Lower leg skin (tissue), 4 donors: ENCODE results near the gene MSI1. TPM values are rescaled to one million over a fixed set of nuclear protein-coding genes. Genes with fewer than 3 reads are reported as not detected.

Source experiments
- DNase-seq, 2 donors: peaks; one replicate each; pipeline ENCODE4 v3.0.0-alpha.2; 2019; ENCODE audit warnings: low spot score in 2 of 2
- H3K4me3 ChIP-seq: fragments of 200-600 bp; sonication (generic); 2 replicates; pipeline ENCODE4 v1.5.1; 2017; ENCODE audit warnings: mild to moderate bottlenecking, low read depth; ENCODE audit not compliant: poor library complexity, severe bottlenecking
- POLR2A ChIP-seq, 2 donors: fragments of 450-650 bp; IDR thresholded peaks; one replicate each; pipeline ENCODE4 v1.6.1; 2016 to 2017; ENCODE audit warnings: antibody characterized with exemption in 2 of 2, mild to moderate bottlenecking in 1 of 2, moderate library complexity in 1 of 2
- WGBS, 2 donors: methylation state at CpG; one replicate each; pipeline ENCODE4 v1.1.5; 2018; 5-methylcytosine and 5-hydroxymethylcytosine counted together
- intact Hi-C: fragments of 100-400 bp; cut with DNase I; formaldehyde crosslinking; loops from one replicate; pipeline ENCODE4 v1.15.0; 2023; ENCODE audit warnings: low total_unique reads
- total RNA-seq, 4 donors: library from RNA; depleted of rRNA; stranded (reverse); fragments of >200 nt; gene quantifications; one replicate each; pipeline ENCODE4 v1.1.0, GENCODE V29; 2016
- TF ChIP-seq, protein P1 (sequence below), 3 donors: fragments of 450-650 bp; IDR thresholded peaks; one replicate each; pipeline ENCODE4 v1.5.1; 2016; ENCODE audit warnings: antibody characterized with exemption in 3 of 3, mild to moderate bottlenecking in 3 of 3, moderate library complexity in 2 of 3

MSI1 gene
- total RNA-seq, 4 donors from 2014 or later, result 0.07 to 0.39 TPM; not detected in 2

DNA sequence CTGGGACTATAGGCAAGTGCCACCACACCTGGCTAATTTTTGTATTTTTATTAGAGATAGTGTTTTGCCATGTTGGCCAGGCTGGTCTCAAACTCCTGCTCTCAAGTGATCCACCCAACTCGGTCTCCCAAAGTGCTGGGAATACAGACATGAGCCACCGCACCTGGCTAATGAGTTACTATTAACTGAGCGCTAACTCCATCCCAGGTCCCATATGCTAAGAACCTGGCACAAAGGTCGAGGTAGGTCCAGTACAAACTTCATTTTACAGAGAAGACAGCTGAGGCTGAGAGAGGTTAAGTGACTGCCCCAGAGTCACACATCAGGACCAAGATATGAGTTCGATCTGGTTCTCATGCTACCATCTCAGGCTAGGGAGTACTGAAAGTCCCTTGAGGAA, 36.9 kb downstream of the MSI1 start:
- WGBS, 2 donors, result 87 to 89% methylated on average over 5 of the region's 5 CpGs
- no peak for TF ChIP-seq POLR2A (IDR thresholded peaks at IDR 0.05)
- TF ChIP-seq, protein P1, sequence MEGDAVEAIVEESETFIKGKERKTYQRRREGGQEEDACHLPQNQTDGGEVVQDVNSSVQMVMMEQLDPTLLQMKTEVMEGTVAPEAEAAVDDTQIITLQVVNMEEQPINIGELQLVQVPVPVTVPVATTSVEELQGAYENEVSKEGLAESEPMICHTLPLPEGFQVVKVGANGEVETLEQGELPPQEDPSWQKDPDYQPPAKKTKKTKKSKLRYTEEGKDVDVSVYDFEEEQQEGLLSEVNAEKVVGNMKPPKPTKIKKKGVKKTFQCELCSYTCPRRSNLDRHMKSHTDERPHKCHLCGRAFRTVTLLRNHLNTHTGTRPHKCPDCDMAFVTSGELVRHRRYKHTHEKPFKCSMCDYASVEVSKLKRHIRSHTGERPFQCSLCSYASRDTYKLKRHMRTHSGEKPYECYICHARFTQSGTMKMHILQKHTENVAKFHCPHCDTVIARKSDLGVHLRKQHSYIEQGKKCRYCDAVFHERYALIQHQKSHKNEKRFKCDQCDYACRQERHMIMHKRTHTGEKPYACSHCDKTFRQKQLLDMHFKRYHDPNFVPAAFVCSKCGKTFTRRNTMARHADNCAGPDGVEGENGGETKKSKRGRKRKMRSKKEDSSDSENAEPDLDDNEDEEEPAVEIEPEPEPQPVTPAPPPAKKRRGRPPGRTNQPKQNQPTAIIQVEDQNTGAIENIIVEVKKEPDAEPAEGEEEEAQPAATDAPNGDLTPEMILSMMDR (IDR thresholded peaks at IDR 0.05), result no peak
- no peak overlapping the region for H3K4me3 ChIP-seq
- no peak for DNase-seq
- intact Hi-C loops, result no loop called here

DNA sequence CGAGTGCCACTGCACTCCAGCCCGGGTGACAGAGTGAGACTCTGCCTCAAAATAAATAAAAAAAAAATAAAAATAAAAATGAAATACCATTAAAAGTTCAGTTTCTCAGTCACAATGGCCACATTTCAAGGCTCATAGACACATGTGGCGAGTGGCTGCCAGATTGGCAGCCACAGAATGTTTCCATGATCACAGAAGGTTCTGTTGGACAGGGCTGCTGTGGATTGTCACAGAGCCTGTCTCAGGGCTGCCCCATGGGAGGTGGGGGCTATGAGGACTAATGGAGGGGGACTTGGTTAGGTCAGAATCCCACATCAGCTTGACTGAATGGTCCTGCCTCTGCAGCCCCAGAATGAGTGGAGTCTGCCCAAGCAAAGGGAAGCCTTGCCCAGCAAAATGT, 37.6 kb downstream of the MSI1 start:
- no peak for TF ChIP-seq POLR2A (IDR thresholded peaks at IDR 0.05)
- TF ChIP-seq, protein P1 (IDR thresholded peaks at IDR 0.05), result no peak
- intact Hi-C loops, result no loop called here
- WGBS, 2 donors, result 44 to 51% methylated on average over 3 of the region's 3 CpGs
- no peak for DNase-seq
- no peak overlapping the region for H3K4me3 ChIP-seq

DNA sequence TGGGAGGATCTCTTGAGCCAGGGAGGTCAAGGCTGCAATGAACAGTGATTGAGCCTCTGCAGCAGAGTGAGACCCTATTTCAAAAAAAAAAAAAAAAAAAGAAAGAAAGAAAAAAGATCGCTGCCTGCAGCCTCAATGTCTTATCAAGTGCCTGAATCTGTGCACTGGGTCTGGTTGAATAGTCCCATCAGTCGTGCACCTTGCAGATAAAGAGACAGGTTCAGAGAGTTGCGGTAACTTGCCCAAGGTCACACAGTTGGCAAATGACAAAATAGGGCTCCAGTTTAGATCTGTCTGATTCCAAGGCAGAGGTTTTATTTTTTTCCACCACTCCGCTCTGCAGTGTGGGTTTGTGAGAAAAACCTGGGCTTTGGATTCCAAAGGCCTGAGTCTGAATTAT, 40.7 kb downstream of the MSI1 start:
- no peak overlapping the region for H3K4me3 ChIP-seq
- WGBS, 2 donors, result 70 to 74% methylated on average over 4 of the region's 4 CpGs
- TF ChIP-seq, protein P1 (IDR thresholded peaks at IDR 0.05), result no peak
- TF ChIP-seq POLR2A (IDR thresholded peaks at IDR 0.05), result no peak
- intact Hi-C loops, result no loop called here
- DNase-seq, result no peak

DNA sequence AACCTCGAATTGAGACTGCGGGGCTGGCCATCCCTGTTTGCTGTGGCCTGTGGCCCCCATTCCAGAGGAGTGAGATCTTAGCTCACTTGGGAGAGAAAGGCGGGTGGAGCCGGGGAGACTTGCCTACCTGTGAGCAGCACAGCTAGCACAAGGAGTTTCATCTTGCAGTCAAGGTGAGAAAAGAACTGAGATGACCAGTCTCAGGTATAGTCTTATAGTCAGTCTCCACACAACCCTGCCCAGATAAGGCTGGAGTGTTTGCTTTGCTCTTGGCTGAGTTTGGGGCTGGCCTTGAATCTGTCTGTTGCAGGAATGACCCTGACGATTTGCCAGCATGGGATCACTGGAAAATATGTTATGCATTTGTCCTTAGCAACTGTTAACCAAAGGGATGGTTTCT, 41.4 kb downstream of the MSI1 start, which contains the start of gene PLA2G1B:
PLA2G1B (minus strand) TSS at position 187 of the 400 bp plus-strand sequence; CDS start at position 161, 26 bp downstream.
- no peak for DNase-seq
- intact Hi-C loops, result no loop called here
- H3K4me3 ChIP-seq, result no peak within 1 kb of the TSS
- 70 to 86% methylated on average over 5 of the region's 5 CpGs for WGBS, 2 donors
- TF ChIP-seq, protein P1 (IDR thresholded peaks at IDR 0.05), result no peak
- no peak for TF ChIP-seq POLR2A (IDR thresholded peaks at IDR 0.05)

DNA sequence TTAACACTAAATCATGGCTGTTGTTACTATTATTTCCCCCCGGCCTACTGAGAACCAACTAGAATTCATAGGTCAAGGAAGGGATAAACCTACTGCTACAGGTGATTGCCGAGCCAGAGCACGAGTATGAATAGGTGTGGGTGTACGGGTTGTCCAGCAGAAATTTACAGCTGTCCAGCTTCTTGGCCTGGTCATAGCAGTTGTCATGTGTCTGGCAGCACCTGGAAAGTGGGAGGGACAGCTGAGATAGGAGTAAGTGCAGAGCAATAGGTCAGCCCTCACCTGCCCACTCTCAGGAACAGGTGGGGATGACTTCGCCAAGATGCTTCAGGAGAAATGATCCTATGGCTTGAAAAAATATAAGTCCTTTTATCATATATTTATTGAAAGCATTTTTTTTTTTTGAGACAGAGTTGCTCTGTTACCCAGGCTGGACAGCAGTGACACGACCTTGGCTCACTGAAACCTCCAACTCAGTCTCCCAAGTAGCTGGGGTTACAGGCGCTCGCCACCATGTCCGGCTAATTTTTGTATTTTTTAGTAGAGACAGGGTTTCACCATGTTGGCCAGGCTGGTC, 44.0 kb downstream of the MSI1 start:
- 58 to 66% methylated on average over 9 of the region's 9 CpGs for WGBS, 2 donors
- TF ChIP-seq, protein P1 (IDR thresholded peaks at IDR 0.05), result no peak
- TF ChIP-seq POLR2A (IDR thresholded peaks at IDR 0.05), result no peak
- H3K4me3 ChIP-seq, result no peak overlapping the region
- DNase-seq, result no peak
- intact Hi-C loops, result no loop called here

DNA sequence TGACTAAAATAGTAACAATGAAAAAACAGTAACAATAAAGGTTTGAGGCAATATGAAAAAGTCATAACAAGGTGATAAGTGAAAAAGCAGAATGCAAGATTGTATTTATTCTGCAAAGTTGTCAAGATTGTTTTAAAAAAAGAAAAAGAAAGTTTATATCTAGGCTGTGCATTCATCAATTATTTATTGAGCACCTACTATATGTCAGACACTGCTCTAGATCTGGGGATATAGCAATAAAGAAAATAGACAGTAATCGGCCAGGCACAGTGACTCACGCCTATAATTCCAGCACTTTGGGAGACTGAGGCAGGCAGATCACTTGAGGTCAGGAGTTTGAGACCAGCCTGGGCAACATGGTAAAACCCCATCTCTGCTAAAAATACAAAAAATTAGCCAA, 45.2 kb downstream of the MSI1 start:
- TF ChIP-seq, protein P1 (IDR thresholded peaks at IDR 0.05), result no peak
- no peak for DNase-seq
- intact Hi-C loops, result no loop called here
- WGBS, 2 donors, result 87 to 90% methylated on average over 2 of the region's 2 CpGs
- H3K4me3 ChIP-seq, result no peak overlapping the region
